ENCODE measurements around the gene SLC44A1. TPM values are rescaled to one million over a fixed set of nuclear protein-coding genes. Genes with fewer than 3 reads are reported as not detected.

The SLC44A1 gene
- total and polyA plus RNA-seq, 2 of the 13 experiments (the other 11 are each of a cell fraction or from before 2014, with no cell fraction given) = 21.4 to 40.8 TPM

- TF ChIP-seq NCOA2 (CRISPR knock-in tag; IDR thresholded peaks at IDR 0.05) (peak; percentile 90), ZNF343 (CRISPR knock-in tag; IDR thresholded peaks at IDR 0.05) (no peak), ZNF407 (CRISPR knock-in tag; IDR thresholded peaks at IDR 0.05; ENCODE audit: not compliant biosample characterization) (no peak), KLF15 (CRISPR knock-in tag; IDR thresholded peaks at IDR 0.05; ENCODE audit: borderline replicate concordance) (no peak), PAX8 (CRISPR knock-in tag; IDR thresholded peaks at IDR 0.05; ENCODE audit: borderline replicate concordance) (no peak), AGO2 (optimal IDR thresholded peaks at IDR 0.05; ENCODE audit: low read depth, low read length) (no peak), ZNF33B (CRISPR knock-in tag; IDR thresholded peaks at IDR 0.05) (no peak), GRHL1 (CRISPR knock-in tag; conservative IDR thresholded peaks at IDR 0.05) (no peak), NFE2L2 (IDR thresholded peaks at IDR 0.05; ENCODE audit: low read length) (no peak), GMEB2 (CRISPR knock-in tag; IDR thresholded peaks at IDR 0.05; ENCODE audit: low read depth) (no peak), CAMTA2 (CRISPR knock-in tag; IDR thresholded peaks at IDR 0.05; ENCODE audit: borderline replicate concordance) (no peak), WIZ (CRISPR knock-in tag; IDR thresholded peaks at IDR 0.05) (no peak; the same call in 1 of the 2 replicates), TFE3 (CRISPR knock-in tag; IDR thresholded peaks at IDR 0.05) (no peak; the same call in 1 of the 2 replicates), ZNF878 (CRISPR knock-in tag; IDR thresholded peaks at IDR 0.05) (no peak; the same call in 1 of the 2 replicates), EZH2 (conservative IDR thresholded peaks at IDR 0.05; ENCODE audit: low read depth, low read length) (no peak), NR2C2 (CRISPR knock-in tag; IDR thresholded peaks at IDR 0.05; ENCODE audit: borderline replicate concordance) (peak; percentile 32; the same call in 1 of the 2 replicates), HDAC2 (CRISPR knock-in tag; IDR thresholded peaks at IDR 0.05) (peak; percentile 76)
Measured at GRCh38 chr9:105432247-105432842, 187.9 kb downstream of the SLC44A1 start (continued).
